ENCODE data around the gene CASP14.
"Not testable (repeated sequence)": the region's sequence is repeated elsewhere in the genome, so short reads cannot be mapped to it uniquely, and the experiment has no call there.

The CASP14 gene

GRCh38 chr19:15072930-15073647, 23.8 kb downstream of the CASP14 start:
- no peak for DNase-seq (ENCODE audit: low spot score)

DNA sequence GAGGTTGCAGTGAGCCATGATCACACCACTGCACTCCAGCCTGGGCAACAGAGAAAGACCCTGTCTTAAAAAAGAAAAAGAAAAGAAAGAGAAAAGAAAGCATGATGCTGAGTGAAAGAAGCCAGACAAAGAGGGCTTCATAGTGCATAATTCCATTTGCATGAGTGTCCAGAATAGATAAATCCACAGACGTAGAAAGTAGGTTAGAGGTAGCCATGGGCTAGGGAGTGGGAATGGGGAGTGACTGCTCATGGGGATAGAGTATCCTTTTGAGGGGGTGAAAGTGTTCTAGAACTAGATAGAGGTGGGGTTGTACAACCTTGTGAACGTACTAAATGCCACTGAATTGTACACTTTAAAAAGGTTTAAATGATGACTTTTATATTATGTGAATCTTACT, 25.1 kb downstream of the CASP14 start:
- no peak for DNase-seq (ENCODE audit: low spot score)

GRCh38 chr19:15075806-15076205, 26.5 kb downstream of the CASP14 start:
- no peak for DNase-seq (ENCODE audit: low spot score)

DNA sequence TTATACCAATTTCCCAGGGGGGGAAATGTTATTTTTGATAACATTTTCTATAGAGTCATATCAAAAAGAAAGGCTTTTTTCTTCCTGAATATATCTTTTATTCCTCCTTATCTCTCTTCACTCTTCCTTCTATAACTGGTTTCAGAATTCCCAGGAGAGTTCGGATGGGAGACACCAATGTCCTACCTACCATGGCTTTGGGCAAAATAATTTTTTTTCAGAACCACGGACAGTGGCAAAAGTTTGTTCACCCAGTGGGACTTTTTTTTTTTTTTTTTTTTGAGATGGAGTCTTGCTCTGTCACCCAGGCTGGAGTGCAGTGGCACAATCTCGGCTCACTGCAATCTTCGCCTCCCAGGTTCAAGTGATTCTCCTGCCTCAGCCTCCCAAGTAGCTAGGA, 30.7 kb downstream of the CASP14 start:
- DNase-seq (ENCODE audit: low spot score): not testable (repeated sequence)

DNA sequence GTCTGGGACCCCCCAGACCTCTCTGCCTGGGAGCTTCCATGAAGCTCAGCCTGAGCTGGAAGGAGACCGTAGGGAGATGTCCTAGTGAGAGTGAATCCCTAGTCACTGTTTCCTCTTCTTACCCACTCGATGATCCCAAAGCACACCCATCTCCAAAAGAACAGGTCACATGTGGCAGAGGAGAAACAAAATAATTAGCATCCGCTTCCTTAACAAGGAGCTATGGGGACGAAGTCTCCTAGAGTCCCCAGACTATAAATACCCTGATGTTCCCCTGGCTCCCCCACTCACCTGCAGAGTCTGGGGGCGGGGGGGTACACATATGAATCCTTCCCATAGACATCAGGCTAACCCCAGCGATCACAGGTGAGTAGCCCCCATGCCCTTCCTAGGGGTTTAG, 32.6 kb downstream of the CASP14 start, which contains the start of gene OR1I1:
Gene OR1I1, plus strand, starts transcription at position 301 of the 400 bp plus-strand sequence. CDS start 4,855 bp downstream, outside the sequence.
- no peak for DNase-seq (ENCODE audit: low spot score)

- no peak for DNase-seq (ENCODE audit: low spot score)
Measured at GRCh38 chr19:15087182-15087581, 37.9 kb downstream of the CASP14 start.

GRCh38 chr19:15091918-15092753, 42.9 kb downstream of the CASP14 start:
- DNase-seq (ENCODE audit: low spot score): peak; percentile 61

- DNase-seq (ENCODE audit: low spot score): no peak
Measured at GRCh38 chr19:15093001-15093400, 43.7 kb downstream of the CASP14 start.

DNA sequence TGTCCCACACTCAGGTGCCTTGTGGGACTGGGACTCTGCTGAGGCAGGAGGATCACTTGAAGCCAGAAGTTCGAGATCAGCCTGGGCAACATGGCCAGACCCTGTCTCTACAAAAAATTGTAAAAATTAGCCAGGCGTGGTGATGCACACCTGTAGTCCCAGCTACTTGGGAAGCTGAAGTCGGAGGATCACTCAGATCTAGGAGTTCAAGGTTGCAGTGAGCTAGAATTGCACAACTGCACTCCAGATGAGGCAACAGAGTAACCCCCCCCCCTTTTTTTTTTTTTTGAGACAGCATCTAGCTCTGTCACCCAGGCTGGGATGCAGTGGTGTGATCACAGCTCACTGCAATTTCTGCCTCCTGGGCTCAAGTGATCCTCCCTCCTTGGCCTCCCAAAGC, 46.9 kb downstream of the CASP14 start:
- no peak for DNase-seq (ENCODE audit: low spot score)

GRCh38 chr19:15097980-15098379, 48.7 kb downstream of the CASP14 start:
- not testable (repeated sequence) for DNase-seq (ENCODE audit: low spot score)

GRCh38 chr19:15098460-15098859, 49.2 kb downstream of the CASP14 start:
- no peak for DNase-seq (ENCODE audit: low spot score)

GRCh38 chr19:15099017-15099582, 49.8 kb downstream of the CASP14 start:
- no peak for DNase-seq (ENCODE audit: low spot score)

DNA sequence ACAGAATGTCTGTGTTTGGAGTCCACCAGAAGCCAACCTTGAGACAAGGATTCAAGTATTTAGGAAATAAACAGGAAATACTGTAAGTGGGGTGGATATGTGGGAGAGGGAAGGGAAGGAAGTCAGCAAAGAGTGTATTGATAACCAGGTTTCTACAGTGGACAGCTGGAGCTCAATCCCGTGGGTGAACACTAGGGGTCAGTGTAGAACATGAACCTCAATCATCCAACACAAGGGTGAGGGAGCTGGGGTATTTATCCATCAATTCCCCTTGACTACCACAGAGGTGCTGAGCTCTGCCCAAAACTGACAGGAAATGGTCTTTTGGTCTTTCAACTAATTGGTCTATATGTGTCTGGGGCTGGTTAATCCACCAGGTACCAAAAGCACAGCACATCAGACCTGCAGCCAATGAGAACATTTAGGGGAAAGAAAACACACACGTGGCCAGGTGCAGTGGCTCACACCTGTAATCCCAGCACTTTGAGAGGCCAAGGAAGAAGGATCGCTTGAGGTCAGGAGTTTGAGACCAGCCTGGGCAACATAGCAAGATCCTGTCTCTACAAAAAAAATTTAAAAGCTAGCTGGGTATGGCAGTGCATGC, 52.3 kb downstream of the CASP14 start:
- peak; percentile 58 for DNase-seq (ENCODE audit: low spot score)

DNA sequence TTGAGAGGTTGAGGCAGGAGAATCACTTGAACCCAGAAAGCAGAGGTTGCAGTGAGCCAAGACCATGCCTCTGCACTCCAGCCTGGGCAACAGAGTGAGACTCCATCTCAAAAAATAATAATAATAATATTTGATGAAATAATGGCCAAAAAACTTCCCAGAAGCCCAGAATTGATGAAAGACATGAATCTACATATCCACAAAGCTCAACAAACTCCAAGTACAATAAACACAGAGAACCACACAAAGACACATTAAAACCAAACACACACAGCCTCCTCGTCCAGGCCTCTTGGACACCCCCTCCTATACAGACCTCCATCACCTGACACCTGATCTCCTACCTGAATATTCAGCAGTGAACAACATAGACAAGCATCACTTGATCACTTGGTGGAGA, 54.7 kb downstream of the CASP14 start:
- DNase-seq (ENCODE audit: low spot score): no peak

DNA sequence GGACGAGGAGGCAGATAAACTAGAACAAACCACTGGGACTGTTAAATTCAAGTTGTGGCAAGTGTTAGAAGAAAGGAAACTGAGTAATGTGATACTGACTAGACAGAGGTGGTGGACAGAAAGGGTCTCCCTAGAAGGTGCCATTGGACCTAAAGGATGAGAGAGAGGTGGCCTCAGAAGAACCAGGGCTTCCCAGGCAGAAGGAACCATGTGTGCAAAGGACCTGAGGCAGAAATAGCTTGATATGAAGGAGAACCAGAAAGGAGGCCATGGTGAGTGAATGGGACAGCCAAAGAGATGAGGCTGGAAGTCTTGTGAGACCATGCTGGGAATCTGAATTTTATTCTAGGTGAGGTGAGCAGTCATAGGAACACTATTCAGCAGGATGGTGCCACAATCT, 55.1 kb downstream of the CASP14 start:
- no peak for DNase-seq (ENCODE audit: low spot score)

DNA sequence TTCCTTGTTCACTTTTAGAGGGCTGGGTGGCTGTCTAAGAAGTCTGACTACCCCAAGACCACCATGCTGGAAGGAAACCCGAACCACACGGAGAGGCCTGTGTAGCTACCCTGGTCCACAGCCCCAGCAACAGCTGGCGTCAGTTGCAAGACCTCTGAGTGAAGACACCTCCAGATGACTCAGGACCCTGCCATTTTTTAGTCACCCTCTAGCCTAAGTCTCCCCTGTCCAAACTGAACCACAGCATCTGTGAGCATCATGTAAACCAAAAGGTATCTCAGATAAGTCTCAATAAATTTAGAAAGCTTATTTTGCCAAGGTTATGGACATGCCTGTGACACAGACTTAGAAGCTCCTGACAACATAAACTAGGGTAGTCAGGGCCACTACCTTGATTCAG, 55.8 kb downstream of the CASP14 start:
- no peak for DNase-seq (ENCODE audit: low spot score)

DNA sequence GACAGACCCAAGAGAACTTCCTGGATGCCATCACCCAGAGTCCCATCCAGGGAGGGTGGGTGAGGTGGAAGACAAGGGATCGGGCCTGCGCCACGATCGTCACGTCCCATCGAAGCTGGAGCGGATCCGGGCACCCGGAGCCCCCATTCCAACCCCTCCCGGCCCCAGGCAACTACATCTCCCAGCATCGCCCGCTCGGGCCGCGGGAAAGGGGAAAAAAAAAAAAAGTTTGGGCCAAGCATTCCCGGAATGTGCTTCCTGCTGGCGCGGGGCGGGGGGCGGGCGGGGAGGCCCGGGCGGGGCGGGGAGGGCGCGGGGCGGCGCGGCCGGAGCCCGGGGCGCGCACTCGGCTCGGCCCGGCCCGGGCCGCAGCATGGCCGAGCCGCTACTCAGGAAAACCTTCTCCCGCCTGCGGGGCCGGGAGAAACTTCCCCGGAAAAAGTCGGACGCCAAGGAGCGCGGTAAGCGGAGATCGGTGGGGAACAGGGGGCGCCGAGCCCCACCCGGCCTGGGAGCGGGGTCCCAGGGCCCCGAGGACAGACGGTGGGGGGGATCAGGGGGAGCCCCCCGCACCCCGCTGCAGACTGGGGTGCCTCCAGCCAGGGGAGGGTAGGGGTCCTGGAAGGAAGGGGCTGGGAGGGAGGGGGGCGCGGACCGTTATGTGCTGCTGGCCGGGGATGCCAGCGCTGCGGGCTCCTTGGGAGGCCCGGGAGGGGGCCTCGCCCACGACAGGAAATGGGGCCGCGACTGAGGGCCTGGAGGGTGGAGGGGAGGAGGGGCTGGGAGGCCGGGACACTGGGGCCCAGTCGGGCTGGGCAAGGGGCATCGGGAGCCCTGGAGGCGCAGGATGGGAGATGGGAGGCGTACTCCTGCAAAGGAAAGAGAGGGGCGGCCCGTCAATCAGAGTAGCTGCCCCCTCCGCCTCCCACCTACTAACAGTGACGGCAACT, 58.1 kb downstream of the CASP14 start, which contains the start of gene SYDE1:
Gene SYDE1, plus strand, starts transcription at position 341 of the 950 bp plus-strand sequence. Its CDS starts 33 bp downstream, at position 374.
- peak; percentile 54 for DNase-seq (ENCODE audit: low spot score)

Measured in D341Med (cell line).